ENCODE measurements around the gene TCTN3. TPM values are rescaled to one million over a fixed set of nuclear protein-coding genes. Genes with fewer than 3 reads are reported as not detected.

The TCTN3 gene
- total and polyA plus RNA-seq, 2 of the 13 experiments (the other 11 are each of a cell fraction or from before 2014, with no cell fraction given), result 53.3 to 60.0 TPM

DNA sequence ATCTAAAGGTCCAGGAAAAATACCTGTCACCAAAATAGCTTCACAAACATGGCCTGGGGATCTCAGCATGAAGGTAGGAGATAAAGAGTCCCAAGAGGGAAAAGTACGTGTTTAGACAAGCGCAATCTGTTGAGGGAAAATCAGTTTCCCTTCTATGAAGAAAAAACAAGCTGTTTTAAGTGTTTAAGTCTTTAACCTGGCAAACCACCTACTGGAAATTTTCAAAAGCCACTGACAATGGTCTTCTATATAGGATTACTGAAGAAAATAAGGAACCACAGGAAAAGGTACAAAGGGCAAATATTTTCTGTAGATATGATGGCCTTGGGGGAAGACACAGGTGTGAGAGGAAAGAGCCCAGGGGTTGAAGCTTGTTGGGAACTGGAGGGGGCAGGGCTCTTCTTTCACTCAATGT lies 58.4 kb downstream of the TCTN3 start (continued):
- peak in 1 of 2 experiments; percentile 89; a peak in 2 of 4 replicates for TF ChIP-seq EP300 (IDR thresholded peaks at IDR 0.05; ENCODE audit: low read depth in 2 of 2, low read length in 2 of 2)
- peak; percentile 81; the same call in 1 of the 2 replicates for TF ChIP-seq EP300 (CRISPR knock-in tag; IDR thresholded peaks at IDR 0.05; ENCODE audit: borderline replicate concordance)
- no peak for TF ChIP-seq FIP1L1 (IDR thresholded peaks at IDR 0.05; ENCODE audit: borderline replicate concordance, insufficient read depth, low read depth, low read length)
- TF ChIP-seq, protein P1, sequence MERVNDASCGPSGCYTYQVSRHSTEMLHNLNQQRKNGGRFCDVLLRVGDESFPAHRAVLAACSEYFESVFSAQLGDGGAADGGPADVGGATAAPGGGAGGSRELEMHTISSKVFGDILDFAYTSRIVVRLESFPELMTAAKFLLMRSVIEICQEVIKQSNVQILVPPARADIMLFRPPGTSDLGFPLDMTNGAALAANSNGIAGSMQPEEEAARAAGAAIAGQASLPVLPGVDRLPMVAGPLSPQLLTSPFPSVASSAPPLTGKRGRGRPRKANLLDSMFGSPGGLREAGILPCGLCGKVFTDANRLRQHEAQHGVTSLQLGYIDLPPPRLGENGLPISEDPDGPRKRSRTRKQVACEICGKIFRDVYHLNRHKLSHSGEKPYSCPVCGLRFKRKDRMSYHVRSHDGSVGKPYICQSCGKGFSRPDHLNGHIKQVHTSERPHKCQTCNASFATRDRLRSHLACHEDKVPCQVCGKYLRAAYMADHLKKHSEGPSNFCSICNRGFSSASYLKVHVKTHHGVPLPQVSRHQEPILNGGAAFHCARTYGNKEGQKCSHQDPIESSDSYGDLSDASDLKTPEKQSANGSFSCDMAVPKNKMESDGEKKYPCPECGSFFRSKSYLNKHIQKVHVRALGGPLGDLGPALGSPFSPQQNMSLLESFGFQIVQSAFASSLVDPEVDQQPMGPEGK (CRISPR knock-in tag; IDR thresholded peaks at IDR 0.05), result peak; percentile 48; the same call in 1 of the 2 replicates
- TF ChIP-seq DMAP1 (CRISPR knock-in tag; IDR thresholded peaks at IDR 0.05), result peak; percentile 39; the same call in 1 of the 2 replicates
- TF ChIP-seq CHD4 (IDR thresholded peaks at IDR 0.05; ENCODE audit: borderline replicate concordance, low read length), result no peak
- TF ChIP-seq ZNF253 (CRISPR knock-in tag; IDR thresholded peaks at IDR 0.05; ENCODE audit: borderline replicate concordance), result no peak
- TF ChIP-seq, protein P2, sequence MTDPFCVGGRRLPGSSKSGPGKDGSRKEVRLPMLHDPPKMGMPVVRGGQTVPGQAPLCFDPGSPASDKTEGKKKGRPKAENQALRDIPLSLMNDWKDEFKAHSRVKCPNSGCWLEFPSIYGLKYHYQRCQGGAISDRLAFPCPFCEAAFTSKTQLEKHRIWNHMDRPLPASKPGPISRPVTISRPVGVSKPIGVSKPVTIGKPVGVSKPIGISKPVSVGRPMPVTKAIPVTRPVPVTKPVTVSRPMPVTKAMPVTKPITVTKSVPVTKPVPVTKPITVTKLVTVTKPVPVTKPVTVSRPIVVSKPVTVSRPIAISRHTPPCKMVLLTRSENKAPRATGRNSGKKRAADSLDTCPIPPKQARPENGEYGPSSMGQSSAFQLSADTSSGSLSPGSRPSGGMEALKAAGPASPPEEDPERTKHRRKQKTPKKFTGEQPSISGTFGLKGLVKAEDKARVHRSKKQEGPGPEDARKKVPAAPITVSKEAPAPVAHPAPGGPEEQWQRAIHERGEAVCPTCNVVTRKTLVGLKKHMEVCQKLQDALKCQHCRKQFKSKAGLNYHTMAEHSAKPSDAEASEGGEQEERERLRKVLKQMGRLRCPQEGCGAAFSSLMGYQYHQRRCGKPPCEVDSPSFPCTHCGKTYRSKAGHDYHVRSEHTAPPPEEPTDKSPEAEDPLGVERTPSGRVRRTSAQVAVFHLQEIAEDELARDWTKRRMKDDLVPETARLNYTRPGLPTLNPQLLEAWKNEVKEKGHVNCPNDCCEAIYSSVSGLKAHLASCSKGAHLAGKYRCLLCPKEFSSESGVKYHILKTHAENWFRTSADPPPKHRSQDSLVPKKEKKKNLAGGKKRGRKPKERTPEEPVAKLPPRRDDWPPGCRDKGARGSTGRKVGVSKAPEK (CRISPR knock-in tag; IDR thresholded peaks at IDR 0.05; ENCODE audit: borderline replicate concordance), result no peak
- TF ChIP-seq ZFP82 (CRISPR knock-in tag; IDR thresholded peaks at IDR 0.05; ENCODE audit: borderline replicate concordance), result no peak
- TF ChIP-seq, protein P3, sequence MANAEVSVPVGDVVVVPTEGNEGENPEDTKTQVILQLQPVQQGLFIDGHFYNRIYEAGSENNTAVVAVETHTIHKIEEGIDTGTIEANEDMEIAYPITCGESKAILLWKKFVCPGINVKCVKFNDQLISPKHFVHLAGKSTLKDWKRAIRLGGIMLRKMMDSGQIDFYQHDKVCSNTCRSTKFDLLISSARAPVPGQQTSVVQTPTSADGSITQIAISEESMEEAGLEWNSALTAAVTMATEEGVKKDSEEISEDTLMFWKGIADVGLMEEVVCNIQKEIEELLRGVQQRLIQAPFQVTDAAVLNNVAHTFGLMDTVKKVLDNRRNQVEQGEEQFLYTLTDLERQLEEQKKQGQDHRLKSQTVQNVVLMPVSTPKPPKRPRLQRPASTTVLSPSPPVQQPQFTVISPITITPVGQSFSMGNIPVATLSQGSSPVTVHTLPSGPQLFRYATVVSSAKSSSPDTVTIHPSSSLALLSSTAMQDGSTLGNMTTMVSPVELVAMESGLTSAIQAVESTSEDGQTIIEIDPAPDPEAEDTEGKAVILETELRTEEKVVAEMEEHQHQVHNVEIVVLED (CRISPR knock-in tag; IDR thresholded peaks at IDR 0.05; ENCODE audit: borderline replicate concordance), result no peak
- no peak for TF ChIP-seq ETV6 (CRISPR knock-in tag; conservative IDR thresholded peaks at IDR 0.05)
- TF ChIP-seq, protein P4, sequence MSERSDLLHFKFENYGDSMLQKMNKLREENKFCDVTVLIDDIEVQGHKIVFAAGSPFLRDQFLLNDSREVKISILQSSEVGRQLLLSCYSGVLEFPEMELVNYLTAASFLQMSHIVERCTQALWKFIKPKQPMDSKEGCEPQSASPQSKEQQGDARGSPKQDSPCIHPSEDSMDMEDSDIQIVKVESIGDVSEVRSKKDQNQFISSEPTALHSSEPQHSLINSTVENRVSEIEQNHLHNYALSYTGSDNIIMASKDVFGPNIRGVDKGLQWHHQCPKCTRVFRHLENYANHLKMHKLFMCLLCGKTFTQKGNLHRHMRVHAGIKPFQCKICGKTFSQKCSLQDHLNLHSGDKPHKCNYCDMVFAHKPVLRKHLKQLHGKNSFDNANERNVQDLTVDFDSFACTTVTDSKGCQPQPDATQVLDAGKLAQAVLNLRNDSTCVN (CRISPR knock-in tag; IDR thresholded peaks at IDR 0.05; ENCODE audit: borderline replicate concordance), result no peak
- no peak for TF ChIP-seq ZNF570 (CRISPR knock-in tag; IDR thresholded peaks at IDR 0.05; ENCODE audit: borderline replicate concordance)
- no peak for TF ChIP-seq ZNF235 (CRISPR knock-in tag; IDR thresholded peaks at IDR 0.05; ENCODE audit: borderline replicate concordance)
- no peak for TF ChIP-seq ZNF557 (CRISPR knock-in tag; IDR thresholded peaks at IDR 0.05)
- TF ChIP-seq, protein P5, sequence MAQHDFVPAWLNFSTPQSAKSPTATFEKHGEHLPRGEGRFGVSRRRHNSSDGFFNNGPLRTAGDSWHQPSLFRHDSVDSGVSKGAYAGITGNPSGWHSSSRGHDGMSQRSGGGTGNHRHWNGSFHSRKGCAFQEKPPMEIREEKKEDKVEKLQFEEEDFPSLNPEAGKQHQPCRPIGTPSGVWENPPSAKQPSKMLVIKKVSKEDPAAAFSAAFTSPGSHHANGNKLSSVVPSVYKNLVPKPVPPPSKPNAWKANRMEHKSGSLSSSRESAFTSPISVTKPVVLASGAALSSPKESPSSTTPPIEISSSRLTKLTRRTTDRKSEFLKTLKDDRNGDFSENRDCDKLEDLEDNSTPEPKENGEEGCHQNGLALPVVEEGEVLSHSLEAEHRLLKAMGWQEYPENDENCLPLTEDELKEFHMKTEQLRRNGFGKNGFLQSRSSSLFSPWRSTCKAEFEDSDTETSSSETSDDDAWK (CRISPR knock-in tag; IDR thresholded peaks at IDR 0.05), result no peak
- no peak for TF ChIP-seq ZNF562 (CRISPR knock-in tag; IDR thresholded peaks at IDR 0.05; ENCODE audit: borderline replicate concordance)
- no peak for TF ChIP-seq SOX6 (IDR thresholded peaks at IDR 0.05)
- TF ChIP-seq SOX6 (CRISPR knock-in tag; IDR thresholded peaks at IDR 0.05), result peak; percentile 92
- no peak for TF ChIP-seq REL (CRISPR knock-in tag; conservative IDR thresholded peaks at IDR 0.05)
- TF ChIP-seq ZNF33B (CRISPR knock-in tag; IDR thresholded peaks at IDR 0.05), result no peak
- TF ChIP-seq ZNF460 (CRISPR knock-in tag; IDR thresholded peaks at IDR 0.05; ENCODE audit: borderline replicate concordance), result no peak

Measured in HepG2 (cell line).